Neural cell (in vitro differentiated cells): ENCODE results near the gene IL17REL.

Experiments
- CTCF ChIP-seq: fragments of 450-650 bp; IDR thresholded peaks from 2 replicates; pipeline ENCODE4 v1.5.1; 2014; ENCODE audit warnings: antibody characterized with exemption, mild to moderate bottlenecking, moderate library complexity; ENCODE audit not compliant: poor library complexity, severe bottlenecking
- REST ChIP-seq: IDR thresholded peaks from 2 replicates; pipeline ENCODE4 v1.6.1; 2012; ENCODE audit warnings: borderline replicate concordance

- TF ChIP-seq CTCF = no peak
- no peak for TF ChIP-seq REST
These were observed 3.1 kb upstream of the IL17REL start for GRCh38 chr22:50015451-50016307.
